Frontal cortex (tissue), 4 donors: ENCODE results near the gene HAUS7. TPM values are rescaled to one million over a fixed set of nuclear protein-coding genes. Genes with fewer than 3 reads are reported as not detected.

ENCODE experiments used
- DNase-seq, 2 donors: peaks; one replicate each; pipeline ENCODE4 v3.0.0; 2012; ENCODE audit warnings: low spot score in 2 of 2
- FAIRE-seq: peaks from 2 replicates; lab custom pipeline; 2012; peaks lifted over from hg19 to GRCh38; lab: Jason Lieb, UNC
- total RNA-seq: library from RNA; depleted of rRNA; stranded (reverse); fragments of >200 nt; gene quantifications from one replicate; pipeline ENCODE4 v1.2.3, GENCODE V29; 2014
- donor health status: control.
- donor health status: control.
- donor health status: control.

The HAUS7 gene
- total RNA-seq, 1 donor from 2014 or later = 6.5 TPM

DNA sequence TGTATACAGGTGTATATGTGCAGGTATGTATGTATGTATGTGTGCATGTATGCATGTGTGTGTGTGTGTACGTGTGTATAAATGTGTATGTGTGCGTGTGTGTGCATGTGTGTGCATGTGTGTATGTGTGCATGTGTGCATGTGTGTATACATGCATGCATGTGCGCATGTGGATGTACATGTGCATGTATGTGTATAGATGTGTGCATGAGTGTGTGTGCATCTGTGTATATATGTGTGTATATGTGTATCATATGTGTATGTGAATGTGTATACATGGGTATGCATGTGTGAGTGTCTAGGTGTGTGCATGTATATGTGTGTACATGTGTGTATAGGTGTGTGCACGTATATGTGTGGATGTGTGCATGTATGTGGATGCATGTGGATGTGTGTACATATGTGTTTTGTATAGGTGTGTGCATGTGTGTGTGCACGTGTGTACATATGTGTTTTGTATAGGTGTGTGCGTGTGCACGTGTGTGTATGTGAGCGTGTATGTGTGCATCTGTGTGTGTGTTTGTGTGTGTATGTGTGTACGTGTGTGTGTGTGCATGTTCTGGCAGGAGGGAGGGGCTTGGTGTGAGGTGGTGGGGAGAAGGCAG is 30.4 kb upstream of the HAUS7 start:
- FAIRE-seq = no peak
- DNase-seq = no peak

DNA sequence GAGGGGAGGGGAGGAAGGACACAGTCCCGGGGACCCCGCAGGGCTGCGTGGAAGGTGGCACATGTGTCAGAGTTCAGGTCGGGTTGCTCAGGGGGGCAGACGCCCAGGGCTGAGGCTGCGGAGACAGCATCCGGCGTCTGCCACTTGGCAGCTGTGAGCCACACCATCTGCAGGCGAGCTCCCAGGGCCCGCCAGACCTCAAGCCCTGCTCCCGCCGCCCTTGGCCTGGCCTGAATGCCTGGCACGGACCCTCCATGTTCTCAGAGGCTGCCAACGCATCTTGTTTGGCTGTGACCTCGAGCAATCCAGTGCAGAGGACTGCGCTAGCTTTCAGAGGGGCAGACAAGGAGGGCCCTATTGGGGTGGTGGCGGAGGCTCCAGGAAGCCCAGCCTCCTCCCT is 29.5 kb upstream of the HAUS7 start:
- FAIRE-seq = no peak
- peak in 1 of 2 donors; percentile 68 for DNase-seq

- no peak for FAIRE-seq
- no peak for DNase-seq
Measured at GRCh38 chrX:153499341-153499740, 29.0 kb upstream of the HAUS7 start.

- DNase-seq = no peak
- no peak for FAIRE-seq
Measured at GRCh38 chrX:153498453-153498852, 28.1 kb upstream of the HAUS7 start.

DNA sequence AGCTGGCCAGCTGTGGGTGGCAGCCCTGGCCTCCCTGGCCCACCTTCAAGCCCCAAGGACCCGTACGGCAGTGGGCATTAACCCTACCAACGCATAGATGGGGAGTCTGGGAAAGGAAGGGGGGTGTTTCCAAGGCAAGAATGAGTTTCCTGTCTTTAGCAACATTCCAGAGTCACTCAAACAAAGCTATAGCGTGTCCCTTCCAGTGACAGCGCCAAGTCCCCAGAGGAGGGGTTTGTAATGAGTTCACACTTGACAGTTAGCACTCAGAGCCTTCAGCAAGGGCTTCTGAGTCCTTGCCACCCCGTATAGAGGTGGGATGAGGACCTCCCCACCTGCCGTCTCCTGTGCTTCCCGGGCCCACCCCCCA is 26.2 kb upstream of the HAUS7 start:
- no peak for DNase-seq
- FAIRE-seq = no peak

GRCh38 chrX:153495903-153496589 is 25.7 kb upstream of the HAUS7 start:
- no peak for FAIRE-seq
- DNase-seq = no peak

DNA sequence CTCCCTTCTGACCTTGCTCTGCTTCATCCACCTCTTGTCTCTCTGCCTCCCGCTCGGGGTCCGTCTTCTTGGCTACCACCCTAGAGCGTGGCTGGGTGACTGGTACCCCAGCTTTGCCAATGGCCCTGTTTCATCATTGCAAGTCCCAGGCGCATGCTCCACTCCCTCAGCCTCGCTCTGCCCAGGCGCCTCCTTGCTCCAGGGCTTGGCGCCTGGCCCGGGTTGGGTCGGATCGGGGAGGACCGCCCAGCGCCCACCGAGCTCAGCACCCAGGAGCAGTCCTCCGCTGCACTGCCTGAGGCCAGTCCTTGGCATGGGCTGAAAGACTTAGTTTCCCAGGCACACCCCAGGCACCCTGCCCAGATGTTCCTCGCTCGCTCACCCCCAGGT is 25.0 kb upstream of the HAUS7 start:
- no peak for FAIRE-seq
- no peak for DNase-seq

DNA sequence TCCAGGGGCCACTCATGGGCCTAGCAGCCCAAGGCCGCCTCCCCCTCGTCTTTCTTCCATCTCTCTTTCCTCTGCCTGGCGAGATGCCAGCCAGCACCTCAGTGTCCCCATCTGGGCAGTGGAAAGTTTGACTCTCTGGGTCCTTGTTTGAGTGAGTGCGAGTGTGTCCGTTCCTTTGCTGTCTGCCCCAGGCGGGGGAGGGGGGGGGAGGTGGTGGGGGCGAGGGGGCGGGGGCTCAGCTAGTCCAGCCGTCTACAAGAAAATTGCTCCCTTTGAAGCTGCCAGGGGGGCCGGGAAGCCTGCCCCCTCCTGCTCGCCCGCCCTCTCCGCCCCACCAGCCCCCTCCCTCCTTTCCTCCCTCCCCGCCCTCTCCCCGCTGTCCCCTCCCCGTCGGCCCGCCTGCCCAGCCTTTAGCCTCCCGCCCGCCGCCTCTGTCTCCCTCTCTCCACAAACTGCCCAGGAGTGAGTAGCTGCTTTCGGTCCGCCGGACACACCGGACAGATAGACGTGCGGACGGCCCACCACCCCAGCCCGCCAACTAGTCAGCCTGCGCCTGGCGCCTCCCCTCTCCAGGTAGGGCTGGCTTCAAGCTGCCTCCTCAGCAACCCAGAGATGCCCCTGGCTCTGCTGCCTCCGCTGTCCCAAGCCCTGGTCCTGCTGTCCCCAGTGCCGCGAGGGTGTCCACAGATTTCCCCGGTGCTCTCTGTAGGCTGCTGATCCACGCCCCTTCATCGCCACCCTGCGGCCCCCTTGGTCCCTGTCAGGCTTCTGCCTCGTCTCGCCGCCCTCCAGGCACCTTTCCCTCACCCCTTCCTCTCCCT is 24.4 kb upstream of the HAUS7 start, which contains the start of gene BGN:
BGN (plus strand) TSS at position 440 of the 821 bp plus-strand sequence. CDS start 9,652 bp downstream, outside the sequence.
- FAIRE-seq (no peak), DNase-seq (peak; percentile 70 to 71)

DNA sequence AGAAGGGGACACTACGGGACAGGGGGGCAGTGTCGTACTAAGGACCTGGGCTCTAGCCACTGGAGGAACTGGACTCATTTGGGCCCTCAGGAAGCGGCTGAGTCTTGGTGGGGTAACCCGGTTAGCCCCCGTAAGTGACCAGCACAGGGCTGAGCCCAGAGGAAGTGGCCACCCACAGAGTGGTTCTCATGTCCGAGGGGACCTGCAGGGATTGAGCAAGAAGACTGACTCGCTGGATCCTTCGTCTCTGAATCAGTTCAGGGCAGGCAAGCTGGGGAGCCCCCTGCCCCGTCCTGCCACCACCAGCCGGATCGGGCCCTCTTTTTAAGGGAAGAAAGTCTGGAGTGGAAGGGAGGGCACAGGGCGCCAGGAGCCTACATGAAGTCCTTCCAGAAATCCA is 23.7 kb upstream of the HAUS7 start:
- no peak for DNase-seq
- FAIRE-seq = no peak

DNA sequence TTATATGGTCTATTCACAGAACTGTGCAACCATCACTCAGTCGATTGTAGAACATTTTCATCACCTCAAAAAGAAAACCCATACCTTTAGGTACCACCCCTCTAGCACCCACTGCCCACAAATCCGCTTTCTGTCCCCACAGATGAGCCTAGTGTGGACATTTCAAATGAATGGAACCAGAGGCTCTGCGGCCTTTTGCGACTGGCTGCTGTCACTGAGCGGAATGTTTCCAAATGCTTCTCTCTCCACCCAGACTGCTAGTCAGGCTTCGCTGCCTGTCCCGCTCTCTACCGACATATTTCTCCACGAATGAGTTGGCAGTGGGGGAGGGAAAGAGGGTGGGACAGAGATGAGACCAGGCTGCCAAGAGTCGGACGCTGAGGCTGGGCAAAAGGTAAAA is 22.7 kb upstream of the HAUS7 start:
- DNase-seq (no peak), FAIRE-seq (no peak)

- DNase-seq (no peak), FAIRE-seq (no peak)
Measured at GRCh38 chrX:153492543-153492942, 22.2 kb upstream of the HAUS7 start.

DNA sequence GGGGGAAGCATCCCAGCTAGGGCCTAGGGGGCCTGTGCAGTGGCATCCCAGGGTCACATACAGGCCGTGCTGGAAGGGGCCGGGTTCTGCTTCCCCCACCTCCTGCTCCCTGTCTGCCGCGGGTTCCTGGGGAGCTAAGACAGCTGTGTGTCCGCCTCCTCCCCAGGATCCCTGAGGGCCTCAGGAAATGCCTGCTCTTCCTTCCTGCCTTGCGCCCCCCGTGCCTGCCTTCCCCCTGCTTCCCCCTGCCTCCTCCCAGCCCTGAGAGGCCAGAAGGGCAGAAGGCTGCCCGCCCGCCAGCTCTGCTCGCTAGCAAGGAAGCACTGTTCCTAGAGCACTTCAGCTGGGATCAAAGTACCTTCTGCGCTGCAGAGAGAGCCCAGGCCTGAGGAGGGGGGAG is 21.5 kb upstream of the HAUS7 start:
- FAIRE-seq = no peak
- DNase-seq = no peak

DNA sequence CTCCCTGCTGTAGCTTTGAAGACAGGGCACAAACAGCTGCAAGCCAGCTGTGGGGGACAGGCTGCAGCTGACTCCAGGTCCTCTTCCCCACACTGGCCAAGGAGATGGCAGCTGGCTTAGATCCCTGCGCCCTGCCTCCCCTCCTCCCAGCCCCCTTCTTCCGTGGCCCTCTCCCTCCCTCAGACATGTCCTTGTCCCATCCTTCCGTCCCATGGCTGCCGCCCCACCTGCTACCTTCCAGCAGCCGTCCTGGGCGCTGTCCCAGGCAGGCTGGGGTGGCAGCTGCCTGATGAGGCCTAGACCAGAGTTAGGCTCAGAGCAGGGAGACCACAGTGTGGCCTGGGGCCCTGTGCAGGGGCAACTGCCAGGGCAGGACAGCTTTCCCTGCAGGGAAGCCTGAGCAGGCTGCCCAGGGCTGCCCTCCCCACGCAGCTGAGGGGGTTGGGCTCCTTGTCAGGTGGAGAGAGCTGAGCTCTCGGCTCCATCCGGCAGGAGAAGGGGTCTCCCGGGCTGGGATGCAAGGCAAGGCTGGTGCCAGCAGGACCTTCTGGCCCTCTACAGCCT is 21.1 kb upstream of the HAUS7 start:
- FAIRE-seq = no peak
- DNase-seq = no peak

GRCh38 chrX:153490217-153490930 is 20.0 kb upstream of the HAUS7 start:
- no peak for DNase-seq
- no peak for FAIRE-seq

- DNase-seq = no peak
- no peak for FAIRE-seq
Measured at GRCh38 chrX:153488231-153488914, 18.0 kb upstream of the HAUS7 start.

DNA sequence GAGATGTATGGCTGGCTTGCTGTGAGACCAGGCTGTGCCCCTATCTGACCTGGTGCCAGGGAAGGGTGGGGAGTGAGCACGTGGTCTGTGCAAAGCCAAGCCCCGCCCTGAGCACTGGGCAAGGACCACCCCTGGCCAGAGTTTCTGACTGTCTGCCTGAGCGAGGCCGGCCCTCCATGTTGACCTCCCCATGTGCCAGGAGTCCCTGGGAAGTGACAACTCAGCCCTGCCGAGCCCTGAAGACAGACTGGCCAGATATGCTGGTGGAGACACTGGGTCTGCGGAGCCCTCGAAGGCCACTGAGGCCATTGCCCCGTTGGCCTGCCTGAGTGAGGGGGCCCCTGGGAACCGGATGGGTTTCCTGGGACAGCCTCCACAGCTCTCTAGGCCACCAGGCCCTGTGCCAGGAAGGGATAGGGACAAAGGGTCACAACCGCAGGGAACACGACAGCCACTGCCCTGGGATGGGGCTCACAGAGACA is 17.3 kb upstream of the HAUS7 start:
- DNase-seq (no peak), FAIRE-seq (no peak)

- DNase-seq (no peak), FAIRE-seq (no peak)
Measured at GRCh38 chrX:153486171-153486570, 15.8 kb upstream of the HAUS7 start.

DNA sequence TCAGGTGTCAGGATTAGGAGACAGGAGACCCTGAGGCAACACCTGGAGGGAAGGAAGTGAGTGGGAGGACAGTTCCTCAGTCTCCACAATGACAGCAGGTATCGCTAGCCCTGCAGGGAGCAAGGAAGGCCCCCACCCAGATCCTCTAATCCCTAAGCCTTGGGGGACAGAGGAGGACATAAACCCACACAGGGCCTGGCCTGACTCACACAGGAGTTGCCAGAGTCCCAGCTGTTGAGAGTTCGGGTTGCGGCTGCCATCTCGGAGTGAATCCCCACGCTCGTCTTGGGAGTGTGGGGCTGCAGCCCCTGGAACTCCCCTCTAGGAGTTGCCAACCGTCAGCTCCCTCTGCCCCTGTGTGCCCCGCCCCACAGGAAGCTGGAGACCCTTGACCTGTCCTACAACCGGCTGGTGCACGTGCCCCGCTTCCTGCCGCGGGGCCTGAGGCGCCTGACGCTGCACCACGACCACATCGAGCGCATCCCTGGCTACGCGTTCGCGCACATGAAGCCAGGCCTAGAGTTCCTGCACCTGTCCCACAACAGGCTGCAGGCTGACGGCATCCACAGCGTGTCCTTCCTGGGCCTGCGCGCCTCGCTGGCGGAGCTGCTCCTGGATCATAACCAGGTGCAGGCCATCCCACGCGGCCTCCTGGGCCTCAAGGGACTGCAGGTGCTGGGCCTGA is 15.2 kb upstream of the HAUS7 start:
- no peak for DNase-seq
- no peak for FAIRE-seq
